Measurements from ENCODE around the gene ARHGAP26. TPM values are rescaled to one million over a fixed set of nuclear protein-coding genes. Genes with fewer than 3 reads are reported as not detected.

Gene ARHGAP26
- total RNA-seq, 1 donor, result 7.6 TPM

DNA sequence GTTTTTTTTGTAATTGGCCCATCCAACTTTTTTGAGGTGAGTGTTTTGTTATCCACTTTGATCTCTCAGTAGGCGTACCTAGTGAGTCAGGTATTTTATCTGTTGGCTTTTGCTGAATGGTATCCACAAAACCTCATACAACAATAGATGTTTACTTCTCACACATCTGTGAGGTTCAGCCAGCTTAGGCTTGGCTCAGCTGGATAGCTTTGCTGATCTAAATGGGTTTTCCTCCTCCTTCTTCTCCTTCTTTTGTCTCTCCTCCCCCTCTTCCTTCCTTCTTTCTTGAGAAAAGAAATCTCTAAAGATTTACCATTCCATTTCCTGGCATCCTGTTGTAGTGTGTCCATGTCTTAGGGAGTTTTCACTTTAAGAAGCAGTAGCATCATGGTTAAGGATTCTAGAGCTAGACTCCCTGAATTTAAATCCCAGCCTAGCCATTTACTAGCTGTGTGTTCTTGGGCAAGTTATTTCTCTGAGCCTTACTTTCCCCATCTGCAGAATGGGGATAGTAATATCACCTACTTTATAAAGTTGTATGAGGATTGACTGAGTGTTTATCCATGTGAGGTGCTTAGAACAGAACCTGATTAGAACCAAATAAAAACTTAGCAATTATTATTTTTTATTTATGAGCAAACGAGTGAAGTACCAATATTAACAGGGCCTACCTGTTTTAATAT is 126.3 kb downstream of the ARHGAP26 start:
- Histone ChIP-seq H3K4me1 (ENCODE audit: insufficient read depth, low read length) (peaks cover 17% of the 10 kb centered on the region), H3K79me2 (ENCODE audit: insufficient read depth, low read length) (no peaks in the 10 kb centered on the region), H3K36me3 (ENCODE audit: insufficient read depth, low read length) (no peaks in the 10 kb centered on the region), H3K27me3 (ENCODE audit: insufficient read depth, low read length) (no peaks in the 10 kb centered on the region), H3K9me3 (ENCODE audit: low read depth, low read length) (no peaks in the 10 kb centered on the region), H4K20me1 (ENCODE audit: insufficient read depth, low read length) (no peaks in the 10 kb centered on the region), H3K4me2 (ENCODE audit: insufficient read depth, low read length) (no peak overlapping the region), H2AFZ (ENCODE audit: low read length) (no peak overlapping the region), H3K4me3 (ENCODE audit: insufficient read depth, low read length) (no peak overlapping the region), H3K27ac (ENCODE audit: low read depth, low read length) (no peak overlapping the region)
- DNase-seq (ENCODE audit: insufficient read length, low spot score, missing footprints), result no peak
- TF ChIP-seq, protein P1, sequence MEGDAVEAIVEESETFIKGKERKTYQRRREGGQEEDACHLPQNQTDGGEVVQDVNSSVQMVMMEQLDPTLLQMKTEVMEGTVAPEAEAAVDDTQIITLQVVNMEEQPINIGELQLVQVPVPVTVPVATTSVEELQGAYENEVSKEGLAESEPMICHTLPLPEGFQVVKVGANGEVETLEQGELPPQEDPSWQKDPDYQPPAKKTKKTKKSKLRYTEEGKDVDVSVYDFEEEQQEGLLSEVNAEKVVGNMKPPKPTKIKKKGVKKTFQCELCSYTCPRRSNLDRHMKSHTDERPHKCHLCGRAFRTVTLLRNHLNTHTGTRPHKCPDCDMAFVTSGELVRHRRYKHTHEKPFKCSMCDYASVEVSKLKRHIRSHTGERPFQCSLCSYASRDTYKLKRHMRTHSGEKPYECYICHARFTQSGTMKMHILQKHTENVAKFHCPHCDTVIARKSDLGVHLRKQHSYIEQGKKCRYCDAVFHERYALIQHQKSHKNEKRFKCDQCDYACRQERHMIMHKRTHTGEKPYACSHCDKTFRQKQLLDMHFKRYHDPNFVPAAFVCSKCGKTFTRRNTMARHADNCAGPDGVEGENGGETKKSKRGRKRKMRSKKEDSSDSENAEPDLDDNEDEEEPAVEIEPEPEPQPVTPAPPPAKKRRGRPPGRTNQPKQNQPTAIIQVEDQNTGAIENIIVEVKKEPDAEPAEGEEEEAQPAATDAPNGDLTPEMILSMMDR (IDR thresholded peaks at IDR 0.05; ENCODE audit: extremely low read depth, low read depth, low read length), result no peak

GRCh38 chr5:142897328-142897727 is 127.2 kb downstream of the ARHGAP26 start:
- Histone ChIP-seq H3K36me3 (ENCODE audit: insufficient read depth, low read length) (no peaks in the 10 kb centered on the region), H2AFZ (ENCODE audit: low read length) (no peak overlapping the region), H3K4me3 (ENCODE audit: insufficient read depth, low read length) (no peak overlapping the region), H3K27ac (ENCODE audit: low read depth, low read length) (no peak overlapping the region), H3K9me3 (ENCODE audit: low read depth, low read length) (no peaks in the 10 kb centered on the region), H3K27me3 (ENCODE audit: insufficient read depth, low read length) (no peaks in the 10 kb centered on the region), H4K20me1 (ENCODE audit: insufficient read depth, low read length) (no peaks in the 10 kb centered on the region), H3K79me2 (ENCODE audit: insufficient read depth, low read length) (no peaks in the 10 kb centered on the region), H3K4me2 (ENCODE audit: insufficient read depth, low read length) (no peak overlapping the region), H3K4me1 (ENCODE audit: insufficient read depth, low read length) (peaks cover 18% of the 10 kb centered on the region)
- TF ChIP-seq, protein P1 (IDR thresholded peaks at IDR 0.05; ENCODE audit: extremely low read depth, low read depth, low read length), result no peak
- no peak for DNase-seq (ENCODE audit: insufficient read length, low spot score, missing footprints)

DNA sequence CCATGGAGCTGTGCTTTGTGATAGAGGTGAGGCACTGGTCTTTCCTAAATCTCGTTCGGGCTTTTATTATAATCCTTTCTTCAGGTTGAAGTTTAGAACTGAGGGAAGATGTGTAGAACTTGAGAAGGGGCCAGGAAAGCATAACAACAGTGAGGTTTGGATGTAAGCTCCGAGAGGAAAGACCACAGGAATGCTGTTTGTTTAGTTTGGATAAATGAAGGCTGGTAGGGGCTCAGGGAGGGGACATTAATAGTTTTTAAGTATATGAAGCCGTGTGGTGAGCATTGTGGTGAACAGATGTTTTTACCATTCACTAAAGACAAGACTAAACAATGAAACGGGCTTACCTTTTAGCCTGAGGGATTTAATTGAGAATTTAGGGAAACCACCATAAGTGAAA is 130.8 kb downstream of the ARHGAP26 start:
- H3K27me3 ChIP-seq (ENCODE audit: insufficient read depth, low read length), result no peaks in the 10 kb centered on the region
- no peak for DNase-seq (ENCODE audit: insufficient read length, low spot score, missing footprints)
- peak overlapping the region; percentile 20 for H3K4me2 ChIP-seq (ENCODE audit: insufficient read depth, low read length)
- H3K9me3 ChIP-seq (ENCODE audit: low read depth, low read length), result no peaks in the 10 kb centered on the region
- H3K79me2 ChIP-seq (ENCODE audit: insufficient read depth, low read length), result no peaks in the 10 kb centered on the region
- no peak overlapping the region for H3K4me3 ChIP-seq (ENCODE audit: insufficient read depth, low read length)
- no peak overlapping the region for H3K27ac ChIP-seq (ENCODE audit: low read depth, low read length)
- TF ChIP-seq, protein P1 (IDR thresholded peaks at IDR 0.05; ENCODE audit: extremely low read depth, low read depth, low read length), result no peak
- no peaks in the 10 kb centered on the region for H3K36me3 ChIP-seq (ENCODE audit: insufficient read depth, low read length)
- peaks cover 10% of the 10 kb centered on the region for H3K4me1 ChIP-seq (ENCODE audit: insufficient read depth, low read length)
- no peaks in the 10 kb centered on the region for H4K20me1 ChIP-seq (ENCODE audit: insufficient read depth, low read length)
- H2AFZ ChIP-seq (ENCODE audit: low read length), result no peak overlapping the region

- TF ChIP-seq, protein P1 (IDR thresholded peaks at IDR 0.05; ENCODE audit: extremely low read depth, low read depth, low read length), result no peak
- no peak overlapping the region for H3K27ac ChIP-seq (ENCODE audit: low read depth, low read length)
- no peak overlapping the region for H2AFZ ChIP-seq (ENCODE audit: low read length)
- H3K4me3 ChIP-seq (ENCODE audit: insufficient read depth, low read length), result no peak overlapping the region
- no peaks in the 10 kb centered on the region for H4K20me1 ChIP-seq (ENCODE audit: insufficient read depth, low read length)
- no peaks in the 10 kb centered on the region for H3K9me3 ChIP-seq (ENCODE audit: low read depth, low read length)
- no peaks in the 10 kb centered on the region for H3K79me2 ChIP-seq (ENCODE audit: insufficient read depth, low read length)
- H3K36me3 ChIP-seq (ENCODE audit: insufficient read depth, low read length), result no peaks in the 10 kb centered on the region
- peaks cover 10% of the 10 kb centered on the region for H3K4me1 ChIP-seq (ENCODE audit: insufficient read depth, low read length)
- no peak for DNase-seq (ENCODE audit: insufficient read length, low spot score, missing footprints)
- no peak overlapping the region for H3K4me2 ChIP-seq (ENCODE audit: insufficient read depth, low read length)
- H3K27me3 ChIP-seq (ENCODE audit: insufficient read depth, low read length), result no peaks in the 10 kb centered on the region
These were observed 131.5 kb downstream of the ARHGAP26 start for GRCh38 chr5:142901476-142902185.
